Naive thymus-derived CD8-positive, alpha-beta T cell (primary cell): ENCODE measurements around the gene MARVELD2. TPM values are rescaled to one million over a fixed set of nuclear protein-coding genes. Genes with fewer than 3 reads are reported as not detected.
"Not testable (repeated sequence)": the region's sequence is repeated elsewhere in the genome, so short reads cannot be mapped to it uniquely, and the experiment has no call there.

Source experiments
- ATAC-seq, 2 donors: fragments of 150-1000 bp; cut with Tn5 transposase in 1 of 2; sonication (Bioruptor Pico), chemical (Tn5 transposase) in 1 of 2; 1 replicate in 1 of 2; 2 replicates in 1 of 2; pipeline ENCODE4 v1.10.0; 2021; ENCODE audit warnings: mild to moderate bottlenecking in 2 of 2, moderate library complexity in 2 of 2
- POLR2A ChIA-PET: fragments of 350-600 bp; sonication (Branson Sonifier 250); formaldehyde crosslinking; loops from one replicate; lab custom pipeline; 2021; ENCODE audit warnings: antibody characterized with exemption; lab: Charles Lee
- DNase-seq, 10 donors: peaks; one replicate each; pipeline versions ENCODE4 v3.0.0 to v3.0.0-alpha.2; 2020 to 2022
- H3K27ac Mint-ChIP-seq, 10 donors: one replicate each; pipeline ENCODE4 v1.8.0; 2020 to 2022; ENCODE audit warnings: mild to moderate bottlenecking in 10 of 10, mixed read lengths in 10 of 10, moderate library complexity in 4 of 10, inconsistent platforms in 1 of 10
- H3K27me3 Mint-ChIP-seq, 5 donors: one replicate each; pipeline ENCODE4 v1.8.0; 2021 to 2022; ENCODE audit warnings: mixed read lengths in 5 of 5
- H3K36me3 Mint-ChIP-seq, 3 donors: one replicate each; pipeline ENCODE4 v1.8.0; 2020 to 2022; ENCODE audit warnings: mixed read lengths in 3 of 3, mild to moderate bottlenecking in 2 of 3, inconsistent platforms in 1 of 3
- H3K4me1 Mint-ChIP-seq, 4 donors: one replicate each; pipeline ENCODE4 v1.8.0; 2021 to 2022; ENCODE audit warnings: mixed read lengths in 4 of 4
- H3K4me3 Mint-ChIP-seq, 10 donors: one replicate each; pipeline ENCODE4 v1.8.0; 2020 to 2022; ENCODE audit warnings: mild to moderate bottlenecking in 10 of 10, mixed read lengths in 10 of 10, moderate library complexity in 6 of 10, inconsistent platforms in 1 of 10
- H3K9me3 Mint-ChIP-seq, 9 donors: one replicate each; pipeline ENCODE4 v1.8.0; 2020 to 2022; ENCODE audit warnings: mixed read lengths in 9 of 9, mild to moderate bottlenecking in 3 of 9, inconsistent platforms in 1 of 9, moderate library complexity in 1 of 9
- polyA plus RNA-seq, 3 donors: library from polyadenylated mRNA; unstranded; fragments of 300-500 nt; fragmentation: Illumina TruSeq; gene quantifications; one replicate each; pipeline ENCODE4 v1.2.3, GENCODE V29; 2021
- total RNA-seq, 8 experiments: library from RNA in 2 of 8; stranded (reverse) in 2 of 8; gene quantifications; one replicate each; pipeline ENCODE4 v1.2.3 and lab custom pipeline; 2021 to 2026

Gene MARVELD2
- total RNA-seq (1 to 10 TPM; 1.7 to 2.3 TPM), polyA plus RNA-seq (1 to 10 TPM in 1 of 3 donors, under 1 TPM in 2; 0.46 to 1.4 (median 0.98) TPM), total RNA-seq (lab: John Stamatoyannopoulos, UW) (0 to 2.5 (median 1.6) reads per million in 6 experiments)

GRCh38 chr5:69414885-69415583, at the start of gene MARVELD2:
Gene MARVELD2, plus strand, starts transcription at chr5:69415116. Its CDS starts 4,270 bp downstream, at chr5:69419386.
- ATAC-seq: peak; percentile 84 to 92
- Mint-ChIP-seq H3K36me3 (peaks cover 5 to 31% (median 16%) of the 10 kb centered on the region in 3 donors), H3K9me3 (no peaks in the 10 kb centered on the region), H3K4me3 (peak within 1 kb of the TSS; percentile 66 to 85 (median 76)), H3K4me1 (peaks cover 1 to 11% (median 10%) of the 10 kb centered on the region in 4 donors), H3K27ac (peak within 1 kb of the TSS; percentile 13 to 81 (median 75)), H3K27me3 (no peaks in the 10 kb centered on the region)
- POLR2A ChIA-PET: interaction anchor here (0.5 kb wide), 1 partner anchor 90 kb away, joined by 5 read pairs; no protein-coding TSS in a partner anchor
- peak; percentile 9 to 64 (median 28) for DNase-seq

- peak overlapping the region; percentile 91 to 100 (median 98) for H3K27ac Mint-ChIP-seq
- ATAC-seq: no peak
- peaks cover 16 to 60% (median 44%) of the 10 kb centered on the region in 4 donors for H3K4me1 Mint-ChIP-seq
- H3K4me3 Mint-ChIP-seq: peak overlapping the region; percentile 91 to 99 (median 96)
- H3K36me3 Mint-ChIP-seq: peaks cover 4 to 40% (median 5%) of the 10 kb centered on the region in 3 donors
- H3K9me3 Mint-ChIP-seq: no peaks in the 10 kb centered on the region
- DNase-seq: no peak
- no peaks in the 10 kb centered on the region for H3K27me3 Mint-ChIP-seq
- POLR2A ChIA-PET: interaction anchor here (1.1 kb wide), 1 partner anchor 35 kb away, joined by 3 read pairs; the partner anchor contains the start of gene CCDC125
These were observed 47.1 kb upstream of the MARVELD2 start for GRCh38 chr5:69367697-69368279.

- peak overlapping the region; percentile 91 to 99 (median 96) for H3K4me3 Mint-ChIP-seq
- no peaks in the 10 kb centered on the region for H3K9me3 Mint-ChIP-seq
- DNase-seq: peak in 9 of 10 donors; percentile 16 to 74 (median 61)
- peak overlapping the region; percentile 91 to 100 (median 98) for H3K27ac Mint-ChIP-seq
- POLR2A ChIA-PET: interaction anchor here (1.1 kb wide), 1 partner anchor 36 kb away, joined by 3 read pairs; the partner anchor contains the start of gene CCDC125
- H3K27me3 Mint-ChIP-seq: no peaks in the 10 kb centered on the region
- H3K4me1 Mint-ChIP-seq: peaks cover 16 to 55% (median 46%) of the 10 kb centered on the region in 4 donors
- peaks cover 5 to 32% (median 5%) of the 10 kb centered on the region in 3 donors for H3K36me3 Mint-ChIP-seq
- ATAC-seq: peak; percentile 8 to 17
These were observed 46.2 kb upstream of the MARVELD2 start for GRCh38 chr5:69368458-69369339.

- POLR2A ChIA-PET: interaction anchor here (0.7 to 1.7 kb wide), 6 partner anchors 11 to 326 kb away, joined by 3 to 9 read pairs (median 6); partner anchors contain the start of genes CCDC125, CCNB1 and SLC30A5
- ATAC-seq (peak; percentile 87 to 89), DNase-seq (peak; percentile 85 to 99 (median 90))
- peak within 1 kb of the TSS; percentile 91 to 100 (median 99) for H3K27ac Mint-ChIP-seq
- H3K4me3 Mint-ChIP-seq: peak within 1 kb of the TSS; percentile 91 to 99 (median 96)
- no peaks in the 10 kb centered on the region for H3K9me3 Mint-ChIP-seq
- H3K4me1 Mint-ChIP-seq: peaks cover 16 to 53% (median 45%) of the 10 kb centered on the region in 4 donors
- no peaks in the 10 kb centered on the region for H3K27me3 Mint-ChIP-seq
- peaks cover 5 to 30% (median 5%) of the 10 kb centered on the region in 3 donors for H3K36me3 Mint-ChIP-seq
These were observed 45.4 kb upstream of the MARVELD2 start, which contains the start of the genes AK6, RAD17 and TAF9 for GRCh38 chr5:69369340-69370121. Gene AK6, minus strand, starts transcription at chr5:69369520. Its CDS starts 30 bp downstream, at chr5:69369490. Gene RAD17, plus strand, starts transcription at chr5:69369818. Its CDS starts 2,391 bp downstream, at chr5:69372209. Gene TAF9, minus strand, starts transcription at chr5:69369520. Its CDS starts 3,783 bp downstream, at chr5:69365737.

- DNase-seq, H3K27me3 Mint-ChIP-seq, ATAC-seq, H3K9me3 Mint-ChIP-seq: not testable (repeated sequence)
- Mint-ChIP-seq H3K27ac (peak overlapping the region; percentile 91 to 100 (median 99)), H3K4me1 (peaks cover 14 to 54% (median 37%) of the 10 kb centered on the region in 4 donors), H3K36me3 (peaks cover 1 to 30% (median 2%) of the 10 kb centered on the region in 3 donors), H3K4me3 (peak overlapping the region; percentile 89 to 97 (median 94))
- POLR2A ChIA-PET: interaction anchor here (0.7 to 1.7 kb wide), 6 partner anchors 12 to 327 kb away, joined by 3 to 9 read pairs (median 6); partner anchors contain the start of genes CCDC125, CCNB1 and SLC30A5
These were observed 44.6 kb upstream of the MARVELD2 start for GRCh38 chr5:69370335-69370734.

- POLR2A ChIA-PET: no interaction called here
- peaks cover 2 to 32% (median 3%) of the 10 kb centered on the region in 3 donors for H3K36me3 Mint-ChIP-seq
- no peaks in the 10 kb centered on the region for H3K9me3 Mint-ChIP-seq
These were observed 42.5 kb upstream of the MARVELD2 start for GRCh38 chr5:69372394-69372793.

GRCh38 chr5:69374911-69375446, 39.9 kb upstream of the MARVELD2 start:
- ATAC-seq (no peak), DNase-seq (no peak)
- Mint-ChIP-seq H3K27me3 (no peaks in the 10 kb centered on the region), H3K36me3 (peaks cover 2 to 43% (median 3%) of the 10 kb centered on the region in 3 donors), H3K4me3 (no peak overlapping the region), H3K9me3 (no peaks in the 10 kb centered on the region), H3K4me1 (peaks cover 0 to 25% (median 18%) of the 10 kb centered on the region in 4 donors), H3K27ac (peak overlapping the region in 2 of 10 donors; percentile 35 to 50)
- POLR2A ChIA-PET: no interaction called here

More at GRCh38 chr5:69372394-69372793, 42.5 kb upstream of the MARVELD2 start:
- Mint-ChIP-seq H3K4me3 (peak overlapping the region in 3 of 10 donors; percentile 15 to 20 (median 19)), H3K4me1 (peaks cover 7 to 39% (median 31%) of the 10 kb centered on the region in 4 donors), H3K27me3 (no peaks in the 10 kb centered on the region), H3K27ac (peak overlapping the region in 1 of 10 donors; percentile 73)
- DNase-seq (no peak), ATAC-seq (no peak)

- DNase-seq: no peak
- peaks cover 3 to 68% (median 5%) of the 10 kb centered on the region in 3 donors for H3K36me3 Mint-ChIP-seq
- no peaks in the 10 kb centered on the region for H3K27me3 Mint-ChIP-seq
- POLR2A ChIA-PET: no interaction called here
- no peaks in the 10 kb centered on the region for H3K9me3 Mint-ChIP-seq
- H3K4me3 Mint-ChIP-seq: no peak overlapping the region
- no peak overlapping the region for H3K27ac Mint-ChIP-seq
- no peak for ATAC-seq
- peaks cover 0 to 5% (median 0%) of the 10 kb centered on the region in 4 donors for H3K4me1 Mint-ChIP-seq
These were observed 36.5 kb upstream of the MARVELD2 start for GRCh38 chr5:69378376-69378775.

- H3K36me3 Mint-ChIP-seq: peaks cover 12 to 71% (median 50%) of the 10 kb centered on the region in 3 donors
- POLR2A ChIA-PET: no interaction called here
- H3K9me3 Mint-ChIP-seq: peaks cover 0 to 5% (median 0%) of the 10 kb centered on the region in 9 donors
- DNase-seq (no peak), ATAC-seq (no peak)
- no peaks in the 10 kb centered on the region for H3K27me3 Mint-ChIP-seq
- H3K4me1 Mint-ChIP-seq: no peaks in the 10 kb centered on the region
- peak overlapping the region in 2 of 10 donors; percentile 25 to 72 for H3K27ac Mint-ChIP-seq
- no peak overlapping the region for H3K4me3 Mint-ChIP-seq
These were observed 10.1 kb upstream of the MARVELD2 start for GRCh38 chr5:69404659-69405330.

GRCh38 chr5:69415584-69415958, 655 bp downstream of the MARVELD2 start:
- ATAC-seq (no peak), DNase-seq (no peak)
- peak overlapping the region in 5 of 10 donors; percentile 23 to 81 (median 59) for H3K27ac Mint-ChIP-seq
- H3K36me3 Mint-ChIP-seq: peaks cover 5 to 25% (median 13%) of the 10 kb centered on the region in 3 donors
- peak overlapping the region; percentile 66 to 85 (median 74) for H3K4me3 Mint-ChIP-seq
- H3K4me1 Mint-ChIP-seq: peaks cover 1 to 11% (median 10%) of the 10 kb centered on the region in 4 donors
- no peaks in the 10 kb centered on the region for H3K9me3 Mint-ChIP-seq
- POLR2A ChIA-PET: interaction anchor here (0.5 kb wide), 1 partner anchor 90 kb away, joined by 5 read pairs; no protein-coding TSS in a partner anchor
- no peaks in the 10 kb centered on the region for H3K27me3 Mint-ChIP-seq
